ENCODE results near the gene SUCO. TPM values are rescaled to one million over a fixed set of nuclear protein-coding genes. Genes with fewer than 3 reads are reported as not detected.

The SUCO gene
- total and polyA plus RNA-seq, 2 donors (not counting 1 experiment from before 2014, with no cell fraction given), result 5.5 to 59.7 TPM

GRCh38 chr1:172642970-172643369 lies 110.0 kb downstream of the SUCO start:
- ChIA-PET POLR2A (no interaction called here), CTCF (no interaction called here)
- H2AFZ ChIP-seq (ENCODE audit: insufficient read depth, low read depth, low read length, poor library complexity, severe bottlenecking), result no peak overlapping the region
- intact Hi-C loops (cut with micrococcal nuclease), result no loop called here
- Mint-ChIP-seq H3K9me3 (ENCODE audit: insufficient read depth) (no peaks in the 10 kb centered on the region), H3K4me1 (peaks cover 36% of the 10 kb centered on the region), H3K27me3 (peaks cover 4% of the 10 kb centered on the region), H3K27ac (no peak overlapping the region), H3K4me3 (peak overlapping the region; percentile 10)
- H3K4me2 ChIP-seq (replicated peaks; ENCODE audit: low read depth, low read length, poor library complexity, severe bottlenecking), result peak overlapping the region; percentile 49
- H3K36me3 ChIP-seq (replicated peaks in 1 of 2; ENCODE audit: control extremely low read depth in 1 of 2, control insufficient read depth in 1 of 2, extremely low read depth in 1 of 2, insufficient read depth in 2 of 2, low read length in 1 of 2), result no peaks in the 10 kb centered on the region
- no peak overlapping the region for H3K9ac ChIP-seq (ENCODE audit: low read length)
- TF ChIP-seq EZH2 (IDR thresholded peaks at IDR 0.05; ENCODE audit: borderline replicate concordance, insufficient read depth, low read depth, low read length, poor library complexity, severe bottlenecking), result no peak
- TF ChIP-seq, protein P1, sequence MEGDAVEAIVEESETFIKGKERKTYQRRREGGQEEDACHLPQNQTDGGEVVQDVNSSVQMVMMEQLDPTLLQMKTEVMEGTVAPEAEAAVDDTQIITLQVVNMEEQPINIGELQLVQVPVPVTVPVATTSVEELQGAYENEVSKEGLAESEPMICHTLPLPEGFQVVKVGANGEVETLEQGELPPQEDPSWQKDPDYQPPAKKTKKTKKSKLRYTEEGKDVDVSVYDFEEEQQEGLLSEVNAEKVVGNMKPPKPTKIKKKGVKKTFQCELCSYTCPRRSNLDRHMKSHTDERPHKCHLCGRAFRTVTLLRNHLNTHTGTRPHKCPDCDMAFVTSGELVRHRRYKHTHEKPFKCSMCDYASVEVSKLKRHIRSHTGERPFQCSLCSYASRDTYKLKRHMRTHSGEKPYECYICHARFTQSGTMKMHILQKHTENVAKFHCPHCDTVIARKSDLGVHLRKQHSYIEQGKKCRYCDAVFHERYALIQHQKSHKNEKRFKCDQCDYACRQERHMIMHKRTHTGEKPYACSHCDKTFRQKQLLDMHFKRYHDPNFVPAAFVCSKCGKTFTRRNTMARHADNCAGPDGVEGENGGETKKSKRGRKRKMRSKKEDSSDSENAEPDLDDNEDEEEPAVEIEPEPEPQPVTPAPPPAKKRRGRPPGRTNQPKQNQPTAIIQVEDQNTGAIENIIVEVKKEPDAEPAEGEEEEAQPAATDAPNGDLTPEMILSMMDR (IDR thresholded peaks at IDR 0.05), result no peak
- peaks cover 13 to 19% of the 10 kb centered on the region in 2 donors for H3K4me1 ChIP-seq (ENCODE audit: control insufficient read depth in 2 of 2, insufficient read depth in 2 of 2, low read length in 2 of 2)
- no peaks in the 10 kb centered on the region for H4K20me1 ChIP-seq (ENCODE audit: control insufficient read depth, insufficient read depth, low read length, poor library complexity, severe bottlenecking)
- 81% methylated on average over 5 of the region's 6 CpGs for WGBS (ENCODE audit: insufficient coverage)
- no peaks in the 10 kb centered on the region for H3K27me3 ChIP-seq (replicated peaks in 1 of 4; ENCODE audit: control extremely low read depth in 1 of 4, control insufficient read depth in 3 of 4, insufficient read depth in 4 of 4, low read length in 3 of 4)
- no peaks in the 10 kb centered on the region for H3K9me3 ChIP-seq (ENCODE audit: control extremely low read depth in 1 of 3, control insufficient read depth in 2 of 3, insufficient read depth in 1 of 3, low read length in 2 of 3)
- no peak overlapping the region for H3K4me3 ChIP-seq (ENCODE audit: control extremely low read depth in 1 of 5, extremely low read depth in 1 of 5, insufficient read depth in 1 of 5, low read depth in 2 of 5, low read length in 4 of 5)
- H3K27ac ChIP-seq (ENCODE audit: low read length in 2 of 2), result no peak overlapping the region
- no peak for ATAC-seq (ENCODE audit: low read depth)
- no peak for DNase-seq
- H3K79me2 ChIP-seq (ENCODE audit: control insufficient read depth, insufficient read depth, low read length), result no peaks in the 10 kb centered on the region

- no peak for TF ChIP-seq EZH2 (IDR thresholded peaks at IDR 0.05; ENCODE audit: borderline replicate concordance, insufficient read depth, low read depth, low read length, poor library complexity, severe bottlenecking)
- TF ChIP-seq, protein P1 (IDR thresholded peaks at IDR 0.05), result no peak
- Histone ChIP-seq H3K4me1 (ENCODE audit: control insufficient read depth in 2 of 2, insufficient read depth in 2 of 2, low read length in 2 of 2) (peaks cover 13% of the 10 kb centered on the region in 2 donors), H3K36me3 (replicated peaks in 1 of 2; ENCODE audit: control extremely low read depth in 1 of 2, control insufficient read depth in 1 of 2, extremely low read depth in 1 of 2, insufficient read depth in 2 of 2, low read length in 1 of 2) (no peaks in the 10 kb centered on the region), H3K27me3 (replicated peaks in 1 of 4; ENCODE audit: control extremely low read depth in 1 of 4, control insufficient read depth in 3 of 4, insufficient read depth in 4 of 4, low read length in 3 of 4) (no peaks in the 10 kb centered on the region), H2AFZ (ENCODE audit: insufficient read depth, low read depth, low read length, poor library complexity, severe bottlenecking) (no peak overlapping the region), H4K20me1 (ENCODE audit: control insufficient read depth, insufficient read depth, low read length, poor library complexity, severe bottlenecking) (no peaks in the 10 kb centered on the region), H3K27ac (ENCODE audit: low read length in 2 of 2) (no peak overlapping the region), H3K79me2 (ENCODE audit: control insufficient read depth, insufficient read depth, low read length) (no peaks in the 10 kb centered on the region), H3K4me2 (replicated peaks; ENCODE audit: low read depth, low read length, poor library complexity, severe bottlenecking) (no peak overlapping the region), H3K4me3 (ENCODE audit: control extremely low read depth in 1 of 5, extremely low read depth in 1 of 5, insufficient read depth in 1 of 5, low read depth in 2 of 5, low read length in 4 of 5) (no peak overlapping the region), H3K9me3 (ENCODE audit: control extremely low read depth in 1 of 3, control insufficient read depth in 2 of 3, insufficient read depth in 1 of 3, low read length in 2 of 3) (peaks cover 0 to 1% (median 0%) of the 10 kb centered on the region in 3 donors), H3K9ac (ENCODE audit: low read length) (no peak overlapping the region)
- no CpG with 5 or more reads among the region's 1 CpG for WGBS (ENCODE audit: insufficient coverage)
- DNase-seq (no peak), ATAC-seq (ENCODE audit: low read depth) (no peak)
- POLR2A ChIA-PET, result no interaction called here
- intact Hi-C loops (cut with micrococcal nuclease), result no loop called here
- Mint-ChIP-seq H3K4me1 (peaks cover 24% of the 10 kb centered on the region), H3K4me3 (no peak overlapping the region), H3K9me3 (ENCODE audit: insufficient read depth) (no peaks in the 10 kb centered on the region), H3K27ac (no peak overlapping the region), H3K27me3 (peaks cover 7% of the 10 kb centered on the region)
- CTCF ChIA-PET, result no interaction called here
Measured at GRCh38 chr1:172646653-172647052, 113.7 kb downstream of the SUCO start.
